ENCODE measurements around the gene CA11.
A peak's percentile ranks its signal among the peaks of the same experiment; 100 is the strongest.

Gene CA11

DNA sequence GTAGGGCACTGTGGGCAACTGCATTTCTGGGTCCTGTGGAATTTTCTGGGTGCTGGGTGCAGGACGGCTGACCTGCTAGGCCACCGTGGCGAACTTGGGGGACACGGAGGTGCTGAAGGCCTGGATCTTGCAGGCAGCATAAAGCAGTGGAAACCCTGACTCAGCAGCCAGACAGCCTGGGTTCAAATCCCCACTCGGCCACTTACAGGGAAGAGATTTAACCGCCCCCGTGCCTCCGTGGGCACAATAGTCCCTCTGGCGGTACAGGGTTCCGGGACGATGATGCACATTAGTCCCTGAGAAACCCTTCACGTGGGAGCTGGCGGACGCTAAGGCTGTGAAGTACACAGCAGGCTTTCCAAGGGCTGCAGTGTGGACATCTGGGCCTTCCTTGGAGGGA lies 34.1 kb downstream of the CA11 start:
- no peak for TF ChIP-seq CTCF (IDR thresholded peaks at IDR 0.05; ENCODE audit: insufficient read depth, low read length, poor library complexity, severe bottlenecking)
- no peak for DNase-seq (ENCODE audit: extremely low read depth, insufficient read length)
- Histone ChIP-seq H3K36me3 (ENCODE audit: control insufficient read depth, insufficient read depth, low read length) (peaks cover 26% of the 10 kb centered on the region), H3K27me3 (replicated peaks; ENCODE audit: control insufficient read depth, insufficient read depth, low read length) (no peaks in the 10 kb centered on the region), H3K4me3 (replicated peaks; ENCODE audit: low read depth, low read length) (no peak overlapping the region)

- no peak for DNase-seq (ENCODE audit: extremely low read depth, insufficient read length)
- no peak overlapping the region for H3K4me3 ChIP-seq (replicated peaks; ENCODE audit: low read depth, low read length)
- peaks cover 4% of the 10 kb centered on the region for H3K36me3 ChIP-seq (ENCODE audit: control insufficient read depth, insufficient read depth, low read length)
- no peaks in the 10 kb centered on the region for H3K27me3 ChIP-seq (replicated peaks; ENCODE audit: control insufficient read depth, insufficient read depth, low read length)
- no peak for TF ChIP-seq CTCF (IDR thresholded peaks at IDR 0.05; ENCODE audit: insufficient read depth, low read length, poor library complexity, severe bottlenecking)
Measured at GRCh38 chr19:48609571-48610108, 36.3 kb downstream of the CA11 start.

- DNase-seq (ENCODE audit: extremely low read depth, insufficient read length), result no peak
- Histone ChIP-seq H3K27me3 (replicated peaks; ENCODE audit: control insufficient read depth, insufficient read depth, low read length) (no peaks in the 10 kb centered on the region), H3K4me3 (replicated peaks; ENCODE audit: low read depth, low read length) (no peak overlapping the region), H3K36me3 (ENCODE audit: control insufficient read depth, insufficient read depth, low read length) (peaks cover 2% of the 10 kb centered on the region; the same call in 1 of the 2 replicates)
- TF ChIP-seq CTCF (IDR thresholded peaks at IDR 0.05; ENCODE audit: insufficient read depth, low read length, poor library complexity, severe bottlenecking), result peak; percentile 85
Measured at GRCh38 chr19:48608798-48609263, 37.2 kb downstream of the CA11 start.

GRCh38 chr19:48607359-48607755 lies 38.6 kb downstream of the CA11 start:
- no peak overlapping the region for H3K4me3 ChIP-seq (replicated peaks; ENCODE audit: low read depth, low read length)
- no peak for DNase-seq (ENCODE audit: extremely low read depth, insufficient read length)
- H3K36me3 ChIP-seq (ENCODE audit: control insufficient read depth, insufficient read depth, low read length), result no peaks in the 10 kb centered on the region

GRCh38 chr19:48606463-48607358 lies 39.3 kb downstream of the CA11 start, which contains the start of gene SPACA4:
Gene SPACA4 (plus strand): TSS chr19:48606742. CDS start chr19:48606979, 237 bp downstream.
- H3K27me3 ChIP-seq (replicated peaks; ENCODE audit: control insufficient read depth, insufficient read depth, low read length), result no peaks in the 10 kb centered on the region

More at GRCh38 chr19:48607359-48607755, 38.6 kb downstream of the CA11 start:
- no peaks in the 10 kb centered on the region for H3K27me3 ChIP-seq (replicated peaks; ENCODE audit: control insufficient read depth, insufficient read depth, low read length)
- no peak for TF ChIP-seq CTCF (IDR thresholded peaks at IDR 0.05; ENCODE audit: insufficient read depth, low read length, poor library complexity, severe bottlenecking)

More at GRCh38 chr19:48606463-48607358, 39.3 kb downstream of the CA11 start, which contains the start of gene SPACA4:
- no peak for TF ChIP-seq CTCF (IDR thresholded peaks at IDR 0.05; ENCODE audit: insufficient read depth, low read length, poor library complexity, severe bottlenecking)
- Histone ChIP-seq H3K4me3 (replicated peaks; ENCODE audit: low read depth, low read length) (no peak within 1 kb of the TSS), H3K36me3 (ENCODE audit: control insufficient read depth, insufficient read depth, low read length) (no peaks in the 10 kb centered on the region)
- no peak for DNase-seq (ENCODE audit: extremely low read depth, insufficient read length)
